ENCODE data around the gene TTC34.

DNA sequence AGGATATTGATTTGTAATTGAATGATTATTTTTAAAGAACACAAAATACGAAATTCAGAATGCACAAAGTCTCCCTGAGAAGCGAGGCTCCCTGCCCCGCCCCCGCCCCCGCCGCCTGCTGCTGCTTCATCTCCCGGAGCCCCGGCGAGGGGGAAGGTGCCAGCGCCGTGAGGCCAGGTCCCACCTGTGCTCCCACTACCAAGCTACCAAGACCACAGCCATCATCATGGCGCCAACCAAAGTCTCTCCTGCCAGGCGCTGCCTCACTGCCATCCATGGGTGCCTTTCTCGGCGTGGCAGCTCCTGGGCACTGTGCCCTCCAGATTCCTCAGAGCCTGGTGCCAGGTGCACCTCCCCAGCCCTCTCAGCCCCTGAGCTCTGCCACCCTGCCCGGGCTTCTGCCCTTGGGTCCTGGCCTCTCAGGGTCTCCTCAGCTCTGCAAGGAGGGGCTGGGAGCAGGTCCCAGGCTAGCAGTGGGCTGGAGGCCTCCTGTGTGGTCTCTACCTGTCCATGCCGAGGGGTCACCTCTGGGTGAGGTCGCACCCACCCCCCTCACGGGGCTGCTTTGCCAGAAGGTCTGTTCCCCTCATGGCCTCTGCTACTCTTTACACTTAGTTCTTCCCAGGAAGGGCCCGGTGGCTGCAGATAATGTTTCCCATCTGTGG lies 29.4 kb upstream of the TTC34 start:
- TF ChIP-seq, protein P1, sequence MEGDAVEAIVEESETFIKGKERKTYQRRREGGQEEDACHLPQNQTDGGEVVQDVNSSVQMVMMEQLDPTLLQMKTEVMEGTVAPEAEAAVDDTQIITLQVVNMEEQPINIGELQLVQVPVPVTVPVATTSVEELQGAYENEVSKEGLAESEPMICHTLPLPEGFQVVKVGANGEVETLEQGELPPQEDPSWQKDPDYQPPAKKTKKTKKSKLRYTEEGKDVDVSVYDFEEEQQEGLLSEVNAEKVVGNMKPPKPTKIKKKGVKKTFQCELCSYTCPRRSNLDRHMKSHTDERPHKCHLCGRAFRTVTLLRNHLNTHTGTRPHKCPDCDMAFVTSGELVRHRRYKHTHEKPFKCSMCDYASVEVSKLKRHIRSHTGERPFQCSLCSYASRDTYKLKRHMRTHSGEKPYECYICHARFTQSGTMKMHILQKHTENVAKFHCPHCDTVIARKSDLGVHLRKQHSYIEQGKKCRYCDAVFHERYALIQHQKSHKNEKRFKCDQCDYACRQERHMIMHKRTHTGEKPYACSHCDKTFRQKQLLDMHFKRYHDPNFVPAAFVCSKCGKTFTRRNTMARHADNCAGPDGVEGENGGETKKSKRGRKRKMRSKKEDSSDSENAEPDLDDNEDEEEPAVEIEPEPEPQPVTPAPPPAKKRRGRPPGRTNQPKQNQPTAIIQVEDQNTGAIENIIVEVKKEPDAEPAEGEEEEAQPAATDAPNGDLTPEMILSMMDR (IDR thresholded peaks at IDR 0.05), result no peak
- no peak for TF ChIP-seq POLR2A (IDR thresholded peaks at IDR 0.05)
